ENCODE results near the gene IL22RA1.

Gene IL22RA1

DNA sequence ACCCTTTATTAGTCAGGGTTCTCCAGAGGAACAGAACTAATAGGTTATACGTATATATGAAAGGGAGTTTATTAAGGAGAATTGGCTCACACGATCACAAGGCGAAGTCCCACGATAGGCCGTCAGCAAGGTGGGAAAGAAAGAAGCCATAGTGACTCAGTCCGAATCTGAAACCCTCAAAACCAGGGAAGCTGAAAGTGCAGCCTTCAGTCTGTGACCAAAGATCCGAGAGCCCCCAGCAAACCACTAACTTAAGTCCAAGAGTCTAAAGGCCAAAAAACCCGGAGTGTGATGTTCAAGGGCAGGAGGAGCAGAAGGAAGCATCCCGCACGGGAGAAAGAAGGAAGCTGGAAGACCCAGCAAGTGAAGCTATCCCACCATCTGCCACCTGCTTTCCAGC lies 34.2 kb upstream of the IL22RA1 start:
- Mint-ChIP-seq H3K4me3 (no peak overlapping the region), H3K36me3 (ENCODE audit: low read depth) (no peaks in the 10 kb centered on the region), H3K27me3 (peaks cover 31% of the 10 kb centered on the region), H3K9me3 (peaks cover 15% of the 10 kb centered on the region), H3K4me1 (ENCODE audit: low read depth) (peaks cover 19% of the 10 kb centered on the region), H3K27ac (no peak overlapping the region)
- intact Hi-C loops (cut with micrococcal nuclease) = no loop called here

DNA sequence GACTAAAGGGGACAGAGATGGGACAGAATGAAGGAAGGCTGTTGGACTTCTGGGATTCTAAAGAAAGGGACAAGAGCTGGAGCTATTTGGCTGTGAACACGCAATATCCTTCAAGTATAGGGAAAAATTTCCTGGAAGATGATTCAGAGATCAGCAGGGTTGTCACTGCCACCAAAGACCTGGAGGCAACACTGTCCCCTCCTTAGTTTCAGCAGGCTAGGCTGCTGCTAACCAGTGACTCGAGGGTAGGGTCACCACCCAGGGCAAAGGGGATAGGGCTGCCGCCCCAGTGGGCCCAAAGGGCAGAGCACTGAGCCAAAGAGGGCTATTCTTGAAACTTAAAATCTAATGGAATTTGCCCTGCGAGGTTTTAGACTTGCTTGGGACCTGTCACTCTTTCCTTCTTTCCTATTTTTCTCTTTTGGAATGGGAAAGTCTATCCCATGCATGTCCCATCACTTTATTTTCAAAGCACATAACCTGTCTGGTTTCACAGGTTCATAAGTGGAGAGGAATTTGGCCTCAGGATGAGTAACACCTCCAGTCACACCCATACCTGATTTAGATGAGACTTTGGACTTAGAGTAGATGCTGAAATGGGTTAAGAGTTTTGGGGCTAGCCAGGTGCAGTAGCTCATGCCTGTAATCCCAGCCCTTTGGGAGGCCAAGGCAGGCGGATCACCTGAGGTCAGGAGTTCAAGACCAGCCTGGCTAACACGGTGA lies 32.3 kb upstream of the IL22RA1 start:
- H3K36me3 Mint-ChIP-seq (ENCODE audit: low read depth) = no peaks in the 10 kb centered on the region
- no peak overlapping the region for H3K4me3 Mint-ChIP-seq
- H3K27ac Mint-ChIP-seq = no peak overlapping the region
- intact Hi-C loops (cut with micrococcal nuclease) = no loop called here
- H3K27me3 Mint-ChIP-seq = peaks cover 24% of the 10 kb centered on the region
- H3K9me3 Mint-ChIP-seq = peaks cover 15% of the 10 kb centered on the region
- peaks cover 19% of the 10 kb centered on the region for H3K4me1 Mint-ChIP-seq (ENCODE audit: low read depth)

DNA sequence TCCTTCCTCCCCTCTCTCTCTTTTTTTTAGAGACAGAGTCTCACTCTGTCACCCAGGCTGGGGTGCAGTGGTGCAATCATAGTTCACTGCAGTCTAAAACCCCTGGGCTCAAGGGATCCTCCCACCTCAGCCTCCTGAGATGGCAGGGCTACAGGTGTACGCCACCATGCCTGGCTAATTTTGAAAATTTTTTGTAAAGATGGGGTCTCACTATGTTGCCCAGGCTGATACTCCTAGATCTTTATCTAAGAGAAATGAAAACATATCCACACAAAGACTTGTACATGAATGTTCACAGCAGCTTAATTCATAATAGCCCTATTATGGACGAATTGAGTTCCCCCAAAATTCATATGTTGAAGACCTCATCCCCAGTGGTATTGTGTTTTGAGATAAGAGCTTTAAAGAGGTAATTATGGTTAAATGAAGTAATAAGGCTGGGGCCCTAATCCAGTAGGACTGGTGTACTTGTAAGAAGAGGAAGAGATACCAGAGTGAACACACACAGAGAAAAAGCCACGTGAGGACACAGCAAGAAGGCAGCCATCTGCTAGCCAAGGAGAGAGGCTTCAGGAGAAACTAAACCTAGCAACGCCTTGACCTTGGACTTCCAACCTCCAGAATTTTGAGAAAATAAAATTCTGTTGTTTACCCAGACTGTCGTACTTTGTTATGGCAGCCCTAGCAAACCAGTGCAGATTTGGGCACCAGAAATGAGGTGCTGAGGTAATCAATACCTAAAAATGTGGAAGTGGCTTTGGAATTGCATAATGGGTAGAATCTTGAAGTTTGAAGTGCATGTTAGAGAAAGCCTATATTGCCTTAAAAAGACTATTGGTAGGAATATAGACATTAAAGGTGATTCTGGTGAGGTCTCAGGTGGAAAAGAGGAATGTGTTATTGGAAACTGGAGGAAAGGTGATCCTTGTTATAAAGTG lies 31.0 kb upstream of the IL22RA1 start:
- H3K9me3 Mint-ChIP-seq = peaks cover 15% of the 10 kb centered on the region
- H3K36me3 Mint-ChIP-seq (ENCODE audit: low read depth) = no peaks in the 10 kb centered on the region
- intact Hi-C loops (cut with micrococcal nuclease) = no loop called here
- H3K4me1 Mint-ChIP-seq (ENCODE audit: low read depth) = peaks cover 14% of the 10 kb centered on the region
- no peak overlapping the region for H3K27ac Mint-ChIP-seq
- no peak overlapping the region for H3K4me3 Mint-ChIP-seq
- H3K27me3 Mint-ChIP-seq = peaks cover 21% of the 10 kb centered on the region

DNA sequence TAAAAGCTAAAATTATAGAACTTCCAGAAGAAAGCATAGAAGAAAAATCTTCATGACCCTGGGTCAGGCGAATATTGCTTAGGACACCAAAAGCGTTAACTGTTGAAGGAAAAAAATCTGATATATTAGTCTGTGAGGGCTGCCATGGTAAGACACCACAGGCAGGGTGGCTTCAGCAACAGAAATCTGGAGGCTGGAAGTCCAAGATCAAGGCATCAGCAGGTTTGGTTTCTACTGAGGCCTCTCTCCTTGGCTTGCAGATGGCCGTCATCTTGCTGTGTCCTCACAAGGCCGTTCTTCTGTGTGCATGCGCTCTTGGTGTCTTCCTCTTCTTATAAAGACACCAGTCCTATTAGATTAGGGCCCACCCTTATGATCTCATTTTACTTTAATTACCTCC lies 29.7 kb upstream of the IL22RA1 start:
- Mint-ChIP-seq H3K9me3 (peaks cover 15% of the 10 kb centered on the region), H3K4me3 (no peak overlapping the region), H3K27ac (no peak overlapping the region), H3K36me3 (ENCODE audit: low read depth) (no peaks in the 10 kb centered on the region), H3K4me1 (ENCODE audit: low read depth) (peaks cover 14% of the 10 kb centered on the region), H3K27me3 (peaks cover 24% of the 10 kb centered on the region)
- intact Hi-C loops (cut with micrococcal nuclease) = no loop called here

DNA sequence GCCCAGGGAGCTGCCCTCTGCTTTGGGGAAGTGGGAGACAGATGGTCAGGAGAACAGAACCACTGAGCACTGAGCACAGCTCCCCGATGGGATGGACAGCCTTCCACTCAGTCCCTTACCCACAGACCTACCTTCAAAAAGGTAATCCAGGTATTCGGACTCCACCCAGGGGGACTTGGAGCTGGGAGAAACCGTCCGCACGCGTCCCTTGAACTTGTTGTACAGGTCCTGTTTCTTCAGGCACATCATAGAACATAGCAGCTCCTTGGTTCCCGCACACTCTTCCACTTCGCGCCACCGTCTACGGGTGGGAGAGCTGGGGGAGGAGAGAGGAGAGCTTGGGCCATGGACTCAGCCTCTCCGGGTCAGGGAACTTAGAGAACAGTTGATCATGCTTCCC lies 26.3 kb upstream of the IL22RA1 start:
- peaks cover 23% of the 10 kb centered on the region for H3K27me3 Mint-ChIP-seq
- H3K27ac Mint-ChIP-seq = no peak overlapping the region
- intact Hi-C loops (cut with micrococcal nuclease) = no loop called here
- H3K4me1 Mint-ChIP-seq (ENCODE audit: low read depth) = peaks cover 8% of the 10 kb centered on the region
- H3K4me3 Mint-ChIP-seq = no peak overlapping the region
- no peaks in the 10 kb centered on the region for H3K36me3 Mint-ChIP-seq (ENCODE audit: low read depth)
- peaks cover 12% of the 10 kb centered on the region for H3K9me3 Mint-ChIP-seq

DNA sequence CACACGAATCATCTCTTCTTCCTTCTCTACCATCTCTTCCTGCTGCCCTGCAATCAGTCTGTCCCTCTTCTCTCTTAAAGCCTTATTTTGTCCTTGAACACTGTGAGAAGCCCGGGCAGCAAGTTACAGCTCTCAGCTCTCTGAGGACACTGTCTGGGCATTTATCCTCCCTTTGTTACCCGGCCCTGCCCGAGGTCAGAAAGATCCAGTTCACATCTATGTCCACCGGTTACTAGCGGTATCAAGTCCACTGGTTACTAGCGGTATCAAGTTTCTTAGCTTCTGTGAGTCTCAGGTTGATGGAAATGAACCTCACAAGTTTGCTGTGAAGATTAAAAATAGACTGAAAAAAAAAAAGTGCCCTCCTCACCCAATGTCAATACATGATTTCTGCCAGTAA lies 25.3 kb upstream of the IL22RA1 start:
- no peak overlapping the region for H3K4me3 Mint-ChIP-seq
- intact Hi-C loops (cut with micrococcal nuclease) = no loop called here
- peaks cover 21% of the 10 kb centered on the region for H3K27me3 Mint-ChIP-seq
- H3K9me3 Mint-ChIP-seq = peaks cover 1% of the 10 kb centered on the region
- no peak overlapping the region for H3K27ac Mint-ChIP-seq
- H3K36me3 Mint-ChIP-seq (ENCODE audit: low read depth) = no peaks in the 10 kb centered on the region
- no peaks in the 10 kb centered on the region for H3K4me1 Mint-ChIP-seq (ENCODE audit: low read depth)

DNA sequence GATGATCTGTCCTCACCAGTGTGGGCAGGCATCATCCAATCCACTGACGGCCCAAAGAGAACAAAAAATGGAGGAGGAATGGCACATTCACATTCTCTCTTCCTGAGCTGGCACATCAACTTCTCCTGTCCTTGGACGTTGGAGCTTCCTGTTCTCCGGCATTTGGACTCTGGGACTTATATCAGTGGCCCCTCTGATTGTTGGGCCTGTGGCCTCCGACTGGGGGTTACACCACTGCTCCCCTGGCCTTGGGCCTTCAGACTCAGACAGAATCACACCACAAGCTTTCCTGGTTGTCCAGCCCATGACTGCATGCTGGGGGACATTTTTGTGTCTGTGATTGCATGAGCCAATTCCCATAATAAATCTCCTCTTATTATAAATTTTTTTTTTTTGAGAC lies 24.1 kb upstream of the IL22RA1 start:
- H3K4me3 Mint-ChIP-seq = no peak overlapping the region
- intact Hi-C loops (cut with micrococcal nuclease) = no loop called here
- peaks cover 4% of the 10 kb centered on the region for H3K4me1 Mint-ChIP-seq (ENCODE audit: low read depth)
- no peaks in the 10 kb centered on the region for H3K36me3 Mint-ChIP-seq (ENCODE audit: low read depth)
- H3K27ac Mint-ChIP-seq = no peak overlapping the region
- H3K9me3 Mint-ChIP-seq = no peaks in the 10 kb centered on the region
- peaks cover 24% of the 10 kb centered on the region for H3K27me3 Mint-ChIP-seq

DNA sequence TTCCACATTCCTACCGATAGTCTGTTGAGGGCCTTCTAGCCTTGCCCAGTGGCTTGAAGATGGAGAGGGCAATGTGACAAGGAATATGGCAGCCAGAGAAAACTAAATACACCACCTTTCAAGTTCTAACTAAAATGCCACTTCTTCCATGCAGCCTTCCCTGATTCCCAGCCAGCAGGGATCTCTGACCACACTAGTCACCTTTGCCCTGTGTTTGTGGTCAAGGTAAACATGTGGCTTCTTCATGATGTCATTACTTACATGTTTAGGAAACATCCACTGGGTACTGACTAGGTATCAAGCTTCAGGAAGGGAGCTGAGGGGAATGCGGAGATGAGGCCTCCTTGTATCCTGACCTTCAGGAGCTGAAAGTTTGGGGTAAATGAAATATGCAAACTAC lies 22.6 kb upstream of the IL22RA1 start:
- H3K27me3 Mint-ChIP-seq = peaks cover 25% of the 10 kb centered on the region
- H3K4me3 Mint-ChIP-seq = no peak overlapping the region
- no peaks in the 10 kb centered on the region for H3K36me3 Mint-ChIP-seq (ENCODE audit: low read depth)
- intact Hi-C loops (cut with micrococcal nuclease) = no loop called here
- peaks cover 6% of the 10 kb centered on the region for H3K4me1 Mint-ChIP-seq (ENCODE audit: low read depth)
- H3K9me3 Mint-ChIP-seq = no peaks in the 10 kb centered on the region
- H3K27ac Mint-ChIP-seq = no peak overlapping the region

DNA sequence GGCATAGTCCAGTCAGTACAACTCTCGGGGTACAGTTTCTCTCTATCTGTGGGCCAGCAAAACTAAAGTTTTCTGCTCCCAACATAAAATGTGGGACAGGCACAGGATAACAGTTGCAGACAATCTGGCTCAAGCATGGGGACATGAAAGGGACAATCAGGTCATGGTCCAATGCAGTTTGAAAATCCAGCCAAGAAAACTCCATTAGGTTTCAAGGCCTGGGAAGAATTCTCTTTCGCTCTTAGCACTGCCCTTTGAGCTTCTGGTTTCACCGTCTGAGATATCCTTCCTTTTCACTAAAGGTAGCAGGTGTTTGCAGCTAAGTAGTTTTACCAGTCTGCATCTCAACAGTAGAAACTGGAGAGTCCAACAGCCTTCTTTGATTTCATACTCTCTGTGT lies 21.1 kb upstream of the IL22RA1 start:
- intact Hi-C loops (cut with micrococcal nuclease) = no loop called here

DNA sequence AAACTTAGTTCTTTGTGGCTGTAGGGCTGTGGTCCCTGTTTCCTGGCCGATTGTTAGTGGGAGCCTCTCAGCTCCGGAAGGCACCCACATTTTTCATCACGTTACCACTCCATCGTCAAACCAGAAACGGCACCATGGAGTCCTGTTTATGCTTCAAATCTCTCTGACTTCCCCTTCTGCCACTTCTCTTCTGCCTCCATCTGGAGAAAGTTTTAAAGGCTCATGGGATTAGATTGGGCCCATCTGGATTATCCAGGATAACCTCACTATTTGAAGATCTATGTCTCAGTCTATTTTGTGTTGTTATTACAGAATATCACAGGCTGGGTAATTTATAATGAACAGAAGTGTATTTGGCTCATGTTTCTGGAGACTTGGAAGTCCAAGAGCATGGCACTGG lies 19.3 kb upstream of the IL22RA1 start:
- Mint-ChIP-seq H3K4me3 (no peak overlapping the region), H3K4me1 (ENCODE audit: low read depth) (peaks cover 6% of the 10 kb centered on the region), H3K27ac (no peak overlapping the region), H3K9me3 (no peaks in the 10 kb centered on the region), H3K36me3 (ENCODE audit: low read depth) (no peaks in the 10 kb centered on the region), H3K27me3 (peaks cover 24% of the 10 kb centered on the region)
- intact Hi-C loops (cut with micrococcal nuclease) = no loop called here

More for the DNA sequence above, 21.1 kb upstream of the IL22RA1 start:
- no peaks in the 10 kb centered on the region for H3K36me3 Mint-ChIP-seq (ENCODE audit: low read depth)
- H3K27ac Mint-ChIP-seq = no peak overlapping the region
- H3K27me3 Mint-ChIP-seq = peaks cover 23% of the 10 kb centered on the region
- peaks cover 6% of the 10 kb centered on the region for H3K4me1 Mint-ChIP-seq (ENCODE audit: low read depth)
- H3K9me3 Mint-ChIP-seq = no peaks in the 10 kb centered on the region
- no peak overlapping the region for H3K4me3 Mint-ChIP-seq

DNA sequence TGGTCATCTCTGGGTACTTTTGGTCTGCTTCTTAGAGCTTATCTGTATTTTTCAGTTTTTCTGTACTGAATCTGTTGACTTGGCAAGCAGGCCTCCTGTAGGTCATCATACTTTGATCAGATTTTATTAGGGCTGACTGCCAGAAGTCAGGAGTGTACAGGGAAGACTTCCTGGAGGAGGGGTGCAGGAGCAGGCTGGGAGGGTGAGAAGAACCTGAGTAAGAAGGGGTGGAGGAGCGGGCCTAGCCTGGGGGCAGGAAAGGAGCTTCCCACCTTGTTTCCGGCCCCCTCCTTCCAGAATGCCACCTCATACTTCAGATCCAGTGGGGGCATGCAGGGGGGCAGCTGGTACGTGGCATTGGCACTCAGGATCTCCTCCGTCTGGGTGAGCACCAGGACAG lies 18.3 kb upstream of the IL22RA1 start:
- no peaks in the 10 kb centered on the region for H3K36me3 Mint-ChIP-seq (ENCODE audit: low read depth)
- peaks cover 6% of the 10 kb centered on the region for H3K4me1 Mint-ChIP-seq (ENCODE audit: low read depth)
- peaks cover 22% of the 10 kb centered on the region for H3K27me3 Mint-ChIP-seq
- no peak overlapping the region for H3K27ac Mint-ChIP-seq
- intact Hi-C loops (cut with micrococcal nuclease) = no loop called here
- H3K4me3 Mint-ChIP-seq = no peak overlapping the region
- H3K9me3 Mint-ChIP-seq = no peaks in the 10 kb centered on the region

DNA sequence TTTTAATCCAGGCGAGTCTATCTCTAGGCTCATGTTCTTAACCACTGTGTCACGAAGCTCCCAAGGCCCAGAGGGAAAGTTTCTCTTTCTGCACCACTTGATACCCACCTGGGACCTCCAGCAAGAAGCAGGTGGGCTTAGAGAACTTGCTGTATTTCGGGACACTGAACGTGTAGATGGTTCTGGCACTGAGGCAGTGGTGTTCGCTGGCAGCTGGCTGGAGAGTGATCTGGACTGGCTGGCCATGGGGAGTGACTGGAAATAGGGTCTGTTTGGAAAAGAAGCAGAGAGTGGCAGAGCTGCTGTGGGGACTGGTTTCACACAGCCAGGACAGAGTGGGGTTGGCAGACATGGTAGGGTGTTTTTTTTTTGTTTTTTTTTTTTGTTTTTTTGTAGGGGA lies 16.4 kb upstream of the IL22RA1 start:
- Mint-ChIP-seq H3K27ac (no peak overlapping the region), H3K4me1 (ENCODE audit: low read depth) (peaks cover 6% of the 10 kb centered on the region), H3K36me3 (ENCODE audit: low read depth) (no peaks in the 10 kb centered on the region), H3K9me3 (no peaks in the 10 kb centered on the region), H3K4me3 (no peak overlapping the region), H3K27me3 (peaks cover 15% of the 10 kb centered on the region)
- intact Hi-C loops (cut with micrococcal nuclease) = no loop called here

DNA sequence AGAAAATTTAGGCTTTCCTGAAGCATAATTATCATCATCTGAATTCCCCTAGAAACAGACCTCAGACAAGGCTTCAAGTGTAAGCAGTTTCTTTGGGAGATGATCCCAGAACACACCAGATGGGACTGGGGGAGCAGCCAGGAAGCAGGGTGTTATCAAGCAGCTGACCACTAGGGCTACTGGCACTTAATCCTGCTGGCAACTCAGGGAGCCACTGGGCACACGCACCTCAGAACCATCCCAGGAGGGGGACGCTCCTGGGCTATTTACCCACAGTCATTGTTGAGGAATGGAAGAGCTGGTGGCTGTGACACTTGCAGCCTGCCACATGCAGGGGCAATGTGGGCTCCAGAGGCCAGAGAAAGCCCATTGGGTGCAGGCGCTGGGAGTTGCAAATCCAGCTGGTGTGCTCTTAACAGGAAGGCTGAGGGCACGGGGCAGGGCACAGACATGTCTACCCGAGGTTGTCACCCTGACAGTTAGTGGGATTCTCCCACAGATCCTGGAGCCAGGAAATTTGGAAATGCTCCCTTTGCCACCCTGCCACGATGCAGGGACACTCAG lies 15.1 kb upstream of the IL22RA1 start:
- peaks cover 6% of the 10 kb centered on the region for H3K4me1 Mint-ChIP-seq (ENCODE audit: low read depth)
- H3K9me3 Mint-ChIP-seq = no peaks in the 10 kb centered on the region
- H3K27me3 Mint-ChIP-seq = peaks cover 21% of the 10 kb centered on the region
- H3K4me3 Mint-ChIP-seq = no peak overlapping the region
- intact Hi-C loops (cut with micrococcal nuclease) = no loop called here
- no peaks in the 10 kb centered on the region for H3K36me3 Mint-ChIP-seq (ENCODE audit: low read depth)
- no peak overlapping the region for H3K27ac Mint-ChIP-seq

DNA sequence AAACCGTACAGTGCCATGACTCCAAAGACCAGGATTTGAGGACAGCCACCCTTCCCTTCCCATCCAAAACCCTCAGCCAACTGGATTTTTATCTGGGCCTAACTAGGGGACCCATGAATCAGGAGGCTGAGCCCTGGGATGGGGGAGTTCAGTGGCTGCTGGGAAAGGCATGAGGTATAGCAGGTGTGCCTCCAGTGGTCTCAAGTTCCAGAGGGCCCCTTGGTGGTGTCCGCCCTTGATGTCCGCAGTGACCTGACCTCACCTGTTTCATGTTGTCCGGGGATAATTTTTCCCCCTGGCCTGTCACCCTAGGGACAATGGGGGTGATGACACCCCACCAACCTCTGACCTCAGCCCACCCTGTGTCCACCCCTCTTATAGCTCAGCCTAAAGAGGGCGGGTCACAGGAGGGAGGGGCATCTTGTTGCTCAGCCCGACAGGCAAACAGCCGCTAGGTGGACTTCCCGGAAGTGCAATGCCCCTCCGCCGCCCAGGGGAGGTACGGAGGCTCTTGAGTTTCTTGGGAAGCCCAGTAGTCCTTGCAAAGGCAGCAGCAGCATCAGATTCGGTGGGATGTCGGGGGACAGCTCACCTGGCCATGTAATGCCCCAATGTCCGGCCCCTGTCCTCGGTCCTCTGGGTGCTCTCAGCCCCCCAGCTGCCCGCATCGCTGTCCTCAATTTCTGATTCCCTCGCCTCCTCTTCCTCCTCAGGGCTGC lies 13.8 kb upstream of the IL22RA1 start:
- no peaks in the 10 kb centered on the region for H3K36me3 Mint-ChIP-seq (ENCODE audit: low read depth)
- intact Hi-C loops (cut with micrococcal nuclease) = no loop called here
- no peaks in the 10 kb centered on the region for H3K9me3 Mint-ChIP-seq
- H3K27ac Mint-ChIP-seq = no peak overlapping the region
- no peaks in the 10 kb centered on the region for H3K4me1 Mint-ChIP-seq (ENCODE audit: low read depth)
- H3K4me3 Mint-ChIP-seq = no peak overlapping the region
- H3K27me3 Mint-ChIP-seq = peaks cover 27% of the 10 kb centered on the region

All from dendritic cell treated with granulocyte-macrophage colony-stimulating factor and Interleukin-4, amounts not matched to agents 40 ng/mL and 50 ng/mL, for 4 days (primary cell).